ENCODE data around the gene PROM1. TPM values are rescaled to one million over a fixed set of nuclear protein-coding genes. Genes with fewer than 3 reads are reported as not detected.

Gene PROM1
- total RNA-seq, 2 donors from 2014 or later: not detected

- H3K9me3 ChIP-seq (ENCODE audit: control insufficient read depth, low read length, poor library complexity, severe bottlenecking): no peaks in the 10 kb centered on the region
- H3K36me3 Mint-ChIP-seq (ENCODE audit: low read depth): peaks cover under 1% of the 10 kb centered on the region
- peaks cover 52% of the 10 kb centered on the region for H3K27me3 Mint-ChIP-seq
These were observed 17.0 kb upstream of the PROM1 start for GRCh38 chr4:16100833-16101232.

DNA sequence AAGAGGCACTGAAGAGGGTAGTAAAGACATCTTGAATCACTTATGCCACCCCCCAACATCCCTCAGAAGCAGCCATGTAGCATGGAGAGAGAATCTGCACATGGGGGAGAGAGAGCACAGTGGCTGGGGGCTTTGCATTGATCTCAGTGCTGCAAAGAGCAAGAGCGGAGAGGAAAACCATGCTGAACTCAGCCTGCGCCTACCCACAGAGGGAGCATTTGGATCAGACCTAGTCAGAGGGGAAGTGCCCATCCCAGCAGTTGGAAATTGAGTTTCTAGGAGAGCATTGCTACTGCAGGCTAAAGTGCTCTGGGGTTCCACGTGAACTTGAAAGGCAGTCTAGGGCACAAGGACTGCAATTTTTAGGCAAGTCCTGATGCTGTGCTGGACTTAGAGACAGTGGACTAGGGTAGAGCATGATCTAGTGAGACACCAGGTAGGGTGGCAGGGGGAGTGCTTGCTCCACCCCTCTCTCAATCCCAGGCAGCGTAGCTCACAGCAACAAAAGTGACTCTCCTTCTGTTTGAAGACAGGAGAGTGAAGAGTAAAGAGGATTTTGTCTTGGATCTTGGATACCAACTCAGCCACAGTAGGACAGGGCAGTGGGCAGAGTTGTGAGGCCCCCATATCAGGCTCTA, 9.0 kb upstream of the PROM1 start:
- no peak for DNase-seq
- no peak for ATAC-seq

More at GRCh38 chr4:16100833-16101232, 17.0 kb upstream of the PROM1 start:
- ATAC-seq: no peak
- Mint-ChIP-seq H3K4me1 (no peaks in the 10 kb centered on the region), H3K27ac (no peak overlapping the region), H3K4me3 (no peak overlapping the region)
- no peak for DNase-seq

GRCh38 chr4:16090096-16090705, 6.4 kb upstream of the PROM1 start:
- DNase-seq (no peak), ATAC-seq (no peak)
- Mint-ChIP-seq H3K27ac (no peak overlapping the region), H3K36me3 (ENCODE audit: low read depth) (peaks cover 2% of the 10 kb centered on the region), H3K4me1 (peaks cover 2% of the 10 kb centered on the region), H3K27me3 (peaks cover 81% of the 10 kb centered on the region), H3K4me3 (no peak overlapping the region)
- no peaks in the 10 kb centered on the region for H3K9me3 ChIP-seq (ENCODE audit: control insufficient read depth, low read length, poor library complexity, severe bottlenecking)

More for the DNA sequence above, 9.0 kb upstream of the PROM1 start:
- H3K9me3 ChIP-seq (ENCODE audit: control insufficient read depth, low read length, poor library complexity, severe bottlenecking): no peaks in the 10 kb centered on the region
- no peak overlapping the region for H3K27ac Mint-ChIP-seq
- H3K4me1 Mint-ChIP-seq: peaks cover 2% of the 10 kb centered on the region
- H3K27me3 Mint-ChIP-seq: peaks cover 82% of the 10 kb centered on the region
- no peak overlapping the region for H3K4me3 Mint-ChIP-seq
- peaks cover 4% of the 10 kb centered on the region for H3K36me3 Mint-ChIP-seq (ENCODE audit: low read depth)

- H3K4me3 Mint-ChIP-seq: no peak overlapping the region
- H3K9me3 ChIP-seq (ENCODE audit: control insufficient read depth, low read length, poor library complexity, severe bottlenecking): no peaks in the 10 kb centered on the region
- ATAC-seq: no peak
- no peak for DNase-seq
- H3K4me1 Mint-ChIP-seq: peaks cover 1% of the 10 kb centered on the region
- H3K27ac Mint-ChIP-seq: no peak overlapping the region
- H3K27me3 Mint-ChIP-seq: peaks cover 81% of the 10 kb centered on the region
- peaks cover 3% of the 10 kb centered on the region for H3K36me3 Mint-ChIP-seq (ENCODE audit: low read depth)
These were observed 5.3 kb upstream of the PROM1 start for GRCh38 chr4:16089156-16089555.

DNA sequence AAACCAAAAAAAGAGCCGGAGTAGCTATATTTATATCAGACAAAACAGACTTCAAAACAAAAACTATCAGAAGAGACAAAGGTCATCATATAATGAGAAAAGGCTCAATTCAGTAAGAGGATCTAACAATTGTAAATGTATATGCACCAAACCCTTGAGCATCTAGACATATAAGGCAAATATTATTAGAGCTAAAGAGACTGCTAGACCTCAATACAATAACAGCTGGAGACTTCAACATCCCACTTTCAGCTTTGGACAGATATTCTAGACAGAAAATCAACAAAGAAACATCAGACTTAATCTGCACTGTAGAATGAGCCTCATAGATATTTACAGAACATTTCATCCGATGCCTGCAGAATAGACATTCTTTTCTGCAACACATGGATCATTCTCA, 4.8 kb upstream of the PROM1 start:
- H3K9me3 ChIP-seq (ENCODE audit: control insufficient read depth, low read length, poor library complexity, severe bottlenecking): no peaks in the 10 kb centered on the region
- peaks cover 5% of the 10 kb centered on the region for H3K36me3 Mint-ChIP-seq (ENCODE audit: low read depth)
- H3K27me3 Mint-ChIP-seq: peaks cover 80% of the 10 kb centered on the region
- peaks cover 4% of the 10 kb centered on the region for H3K4me1 Mint-ChIP-seq
- ATAC-seq (no peak), DNase-seq (no peak)
- H3K27ac Mint-ChIP-seq: no peak overlapping the region
- no peak overlapping the region for H3K4me3 Mint-ChIP-seq

- ATAC-seq: no peak
- no peak overlapping the region for H3K4me3 Mint-ChIP-seq
- H3K4me1 Mint-ChIP-seq: peaks cover 13% of the 10 kb centered on the region
- DNase-seq: no peak
- H3K9me3 ChIP-seq (ENCODE audit: control insufficient read depth, low read length, poor library complexity, severe bottlenecking): no peaks in the 10 kb centered on the region
- peaks cover 3% of the 10 kb centered on the region for H3K36me3 Mint-ChIP-seq (ENCODE audit: low read depth)
- H3K27ac Mint-ChIP-seq: no peak overlapping the region
- H3K27me3 Mint-ChIP-seq: peaks cover 72% of the 10 kb centered on the region
These were observed 2.0 kb upstream of the PROM1 start for GRCh38 chr4:16085822-16086221.

GRCh38 chr4:16082426-16083240, 1.2 kb downstream of the PROM1 start:
- Mint-ChIP-seq H3K36me3 (ENCODE audit: low read depth) (peaks cover 3% of the 10 kb centered on the region), H3K4me1 (peaks cover 13% of the 10 kb centered on the region), H3K27ac (no peak overlapping the region), H3K27me3 (peaks cover 84% of the 10 kb centered on the region), H3K4me3 (peak overlapping the region; percentile 76)
- DNase-seq (no peak), ATAC-seq (no peak)
- no peaks in the 10 kb centered on the region for H3K9me3 ChIP-seq (ENCODE audit: control insufficient read depth, low read length, poor library complexity, severe bottlenecking)

DNA sequence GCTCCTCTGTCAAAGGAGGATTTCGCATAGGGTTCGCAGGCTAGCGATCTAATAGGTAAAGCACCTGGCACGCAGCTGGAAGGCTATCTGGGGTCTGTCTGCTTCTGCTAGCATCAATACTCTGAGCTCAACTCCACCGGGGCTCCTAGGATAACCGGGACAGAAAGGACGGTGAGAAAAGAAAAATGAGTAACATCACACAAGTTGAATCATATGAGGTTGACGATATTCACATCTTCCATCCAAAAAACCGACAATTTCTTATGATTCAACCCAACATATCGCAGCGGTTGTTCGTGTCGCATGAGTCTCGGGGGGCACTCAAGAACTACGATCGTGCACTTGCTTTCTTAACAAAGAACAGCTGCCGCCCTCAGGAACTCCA, 1.8 kb downstream of the PROM1 start:
- no peak for DNase-seq
- Mint-ChIP-seq H3K4me1 (peaks cover 13% of the 10 kb centered on the region), H3K27ac (no peak overlapping the region), H3K4me3 (peak overlapping the region; percentile 76), H3K36me3 (ENCODE audit: low read depth) (peaks cover 3% of the 10 kb centered on the region), H3K27me3 (peaks cover 84% of the 10 kb centered on the region)
- no peak for ATAC-seq
- H3K9me3 ChIP-seq (ENCODE audit: control insufficient read depth, low read length, poor library complexity, severe bottlenecking): no peaks in the 10 kb centered on the region

GRCh38 chr4:16079046-16079445, 4.8 kb downstream of the PROM1 start:
- H3K4me3 Mint-ChIP-seq: no peak overlapping the region
- DNase-seq (no peak), ATAC-seq (no peak)
- H3K27ac Mint-ChIP-seq: no peak overlapping the region
- H3K9me3 ChIP-seq (ENCODE audit: control insufficient read depth, low read length, poor library complexity, severe bottlenecking): no peaks in the 10 kb centered on the region
- peaks cover 10% of the 10 kb centered on the region for H3K4me1 Mint-ChIP-seq
- peaks cover 77% of the 10 kb centered on the region for H3K27me3 Mint-ChIP-seq
- peaks cover 1% of the 10 kb centered on the region for H3K36me3 Mint-ChIP-seq (ENCODE audit: low read depth)

GRCh38 chr4:16078195-16078760, 5.5 kb downstream of the PROM1 start:
- H3K4me1 Mint-ChIP-seq: peaks cover 8% of the 10 kb centered on the region
- no peaks in the 10 kb centered on the region for H3K36me3 Mint-ChIP-seq (ENCODE audit: low read depth)
- no peak overlapping the region for H3K4me3 Mint-ChIP-seq
- H3K27me3 Mint-ChIP-seq: peaks cover 81% of the 10 kb centered on the region
- H3K9me3 ChIP-seq (ENCODE audit: control insufficient read depth, low read length, poor library complexity, severe bottlenecking): no peaks in the 10 kb centered on the region
- no peak overlapping the region for H3K27ac Mint-ChIP-seq
- ATAC-seq (no peak), DNase-seq (no peak)

- ATAC-seq (no peak), DNase-seq (no peak)
- Mint-ChIP-seq H3K4me1 (peaks cover 7% of the 10 kb centered on the region), H3K36me3 (ENCODE audit: low read depth) (no peaks in the 10 kb centered on the region), H3K27ac (no peak overlapping the region), H3K27me3 (peaks cover 84% of the 10 kb centered on the region), H3K4me3 (no peak overlapping the region)
- no peaks in the 10 kb centered on the region for H3K9me3 ChIP-seq (ENCODE audit: control insufficient read depth, low read length, poor library complexity, severe bottlenecking)
These were observed 6.0 kb downstream of the PROM1 start for GRCh38 chr4:16077786-16078185.

DNA sequence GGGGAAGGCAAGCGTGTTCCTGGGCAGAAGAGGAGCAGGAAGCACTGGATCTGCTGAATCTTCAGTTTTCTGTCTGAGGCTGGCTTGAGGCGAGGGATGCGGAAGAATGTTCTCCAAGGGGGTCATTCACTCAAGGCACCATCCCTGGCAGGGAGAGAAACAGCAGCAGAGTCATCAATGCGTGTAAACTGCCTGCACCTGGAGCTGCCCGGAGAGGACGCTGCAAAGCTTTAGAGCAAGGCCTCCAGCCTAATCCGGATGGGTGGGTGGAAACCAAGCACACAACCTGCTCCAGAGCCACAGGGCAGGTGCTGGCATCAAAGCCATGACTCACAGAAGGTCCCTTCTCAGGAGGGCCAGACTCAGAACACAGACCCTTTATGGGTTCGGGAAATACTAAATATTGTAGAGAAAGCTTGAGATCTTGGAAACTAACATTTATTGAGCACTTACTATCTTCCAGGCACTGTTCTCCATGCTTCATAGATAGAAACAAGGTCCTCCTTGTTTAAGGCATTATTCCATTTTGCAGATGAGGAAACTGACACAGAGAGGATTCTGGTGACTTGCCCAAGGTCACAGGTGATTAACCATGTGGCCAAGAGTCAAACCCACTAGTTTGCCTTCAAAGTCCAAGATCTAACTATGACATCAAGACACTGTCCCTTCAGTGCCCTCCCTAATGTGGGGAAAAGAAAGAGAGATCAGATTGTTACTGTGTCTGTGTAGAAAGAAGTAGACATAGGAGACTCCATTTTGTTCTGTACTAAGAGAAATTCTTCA, 7.7 kb downstream of the PROM1 start:
- Mint-ChIP-seq H3K27me3 (peaks cover 79% of the 10 kb centered on the region), H3K36me3 (ENCODE audit: low read depth) (no peaks in the 10 kb centered on the region), H3K4me3 (no peak overlapping the region)

GRCh38 chr4:16075061-16075460, 8.8 kb downstream of the PROM1 start:
- H3K9me3 ChIP-seq (ENCODE audit: control insufficient read depth, low read length, poor library complexity, severe bottlenecking): no peaks in the 10 kb centered on the region
- no peaks in the 10 kb centered on the region for H3K4me1 Mint-ChIP-seq
- DNase-seq (no peak), ATAC-seq (no peak)
- no peaks in the 10 kb centered on the region for H3K36me3 Mint-ChIP-seq (ENCODE audit: low read depth)
- no peak overlapping the region for H3K27ac Mint-ChIP-seq
- no peak overlapping the region for H3K4me3 Mint-ChIP-seq
- H3K27me3 Mint-ChIP-seq: peaks cover 83% of the 10 kb centered on the region

More for the DNA sequence above, 7.7 kb downstream of the PROM1 start:
- no peaks in the 10 kb centered on the region for H3K4me1 Mint-ChIP-seq
- no peaks in the 10 kb centered on the region for H3K9me3 ChIP-seq (ENCODE audit: control insufficient read depth, low read length, poor library complexity, severe bottlenecking)
- ATAC-seq: no peak
- H3K27ac Mint-ChIP-seq: no peak overlapping the region
- DNase-seq: no peak
